Measurements from ENCODE around the gene FEV. TPM values are rescaled to one million over a fixed set of nuclear protein-coding genes. Genes with fewer than 3 reads are reported as not detected.

FEV gene
- total and polyA plus RNA-seq, 11 donors: not detected

DNA sequence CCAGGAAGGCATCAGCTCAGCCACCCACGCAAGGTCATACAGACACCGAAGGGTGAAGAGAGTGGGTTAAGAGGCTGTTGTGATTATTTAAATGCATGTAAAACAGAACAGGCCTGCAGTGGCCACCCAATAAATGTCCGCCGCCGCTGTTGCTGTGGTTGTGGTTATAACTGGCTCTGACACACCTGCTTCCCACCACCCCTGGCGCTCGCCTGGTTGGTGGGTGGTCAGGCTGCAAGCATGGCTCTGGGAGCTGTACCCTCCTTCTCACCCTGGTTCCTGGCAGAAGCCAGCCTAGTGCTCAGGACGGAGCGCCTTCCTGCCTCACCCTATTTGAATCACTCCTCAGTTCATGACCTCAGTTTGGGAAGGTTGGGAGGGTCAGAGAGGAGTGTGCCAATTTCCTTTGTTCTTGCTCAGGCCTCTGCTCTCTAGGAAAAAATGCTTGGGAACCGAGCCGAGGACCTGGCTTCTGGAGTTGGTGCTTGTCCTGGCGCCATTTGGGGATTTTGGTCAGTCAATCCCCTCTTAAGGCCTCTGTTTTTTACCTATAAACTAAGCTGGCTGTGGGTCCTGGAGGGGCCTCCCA lies 13.5 kb upstream of the FEV start:
- Histone ChIP-seq H3K27me3 (peaks cover 50 to 93% (median 84%) of the 10 kb centered on the region in 9 donors), H3K9me3 (no peaks in the 10 kb centered on the region), H3K4me3 (no peak overlapping the region), H3K36me3 (no peaks in the 10 kb centered on the region), H3K4me1 (peaks cover 0 to 43% (median 26%) of the 10 kb centered on the region in 12 donors), H3K27ac (no peak overlapping the region)
- DNase-seq: no peak
- TF ChIP-seq, protein P1, sequence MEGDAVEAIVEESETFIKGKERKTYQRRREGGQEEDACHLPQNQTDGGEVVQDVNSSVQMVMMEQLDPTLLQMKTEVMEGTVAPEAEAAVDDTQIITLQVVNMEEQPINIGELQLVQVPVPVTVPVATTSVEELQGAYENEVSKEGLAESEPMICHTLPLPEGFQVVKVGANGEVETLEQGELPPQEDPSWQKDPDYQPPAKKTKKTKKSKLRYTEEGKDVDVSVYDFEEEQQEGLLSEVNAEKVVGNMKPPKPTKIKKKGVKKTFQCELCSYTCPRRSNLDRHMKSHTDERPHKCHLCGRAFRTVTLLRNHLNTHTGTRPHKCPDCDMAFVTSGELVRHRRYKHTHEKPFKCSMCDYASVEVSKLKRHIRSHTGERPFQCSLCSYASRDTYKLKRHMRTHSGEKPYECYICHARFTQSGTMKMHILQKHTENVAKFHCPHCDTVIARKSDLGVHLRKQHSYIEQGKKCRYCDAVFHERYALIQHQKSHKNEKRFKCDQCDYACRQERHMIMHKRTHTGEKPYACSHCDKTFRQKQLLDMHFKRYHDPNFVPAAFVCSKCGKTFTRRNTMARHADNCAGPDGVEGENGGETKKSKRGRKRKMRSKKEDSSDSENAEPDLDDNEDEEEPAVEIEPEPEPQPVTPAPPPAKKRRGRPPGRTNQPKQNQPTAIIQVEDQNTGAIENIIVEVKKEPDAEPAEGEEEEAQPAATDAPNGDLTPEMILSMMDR (IDR thresholded peaks at IDR 0.05): no peak
- TF ChIP-seq POLR2A (IDR thresholded peaks at IDR 0.05): no peak
- WGBS, 4 donors: 65 to 82% (median 69%) methylated on average over 12 of the region's 12 CpGs
- intact Hi-C loops (cut with DNase I): loop anchor here in 3 of 10 donors (10.0 kb wide), 1 partner anchor 156 kb away; no protein-coding TSS in a partner anchor
- no peak for ATAC-seq

DNA sequence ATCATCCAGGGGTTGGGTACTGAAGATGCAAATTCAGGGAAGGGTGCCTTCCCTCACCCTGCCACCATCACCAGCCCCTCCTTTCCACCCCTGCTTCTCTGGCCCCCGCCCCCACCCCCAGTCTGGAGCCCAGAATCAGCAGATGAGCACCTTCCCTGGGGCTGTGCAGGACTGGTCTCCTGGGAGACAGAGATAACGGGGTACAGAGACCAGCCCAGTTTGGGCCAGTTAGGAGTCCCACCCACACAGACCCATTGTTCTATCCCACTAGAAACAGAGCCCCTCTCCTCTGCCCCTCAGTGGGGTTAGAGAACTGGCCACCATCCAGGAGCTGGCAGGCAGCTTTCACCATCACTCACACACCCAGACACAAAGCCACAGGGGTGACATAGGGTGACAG lies 12.7 kb upstream of the FEV start:
- no peak for DNase-seq
- H3K4me1 ChIP-seq: peaks cover 0 to 43% (median 31%) of the 10 kb centered on the region in 12 donors
- H3K27me3 ChIP-seq: peaks cover 50 to 93% (median 84%) of the 10 kb centered on the region in 9 donors
- ATAC-seq: no peak
- H3K36me3 ChIP-seq: no peaks in the 10 kb centered on the region
- no peak overlapping the region for H3K27ac ChIP-seq
- intact Hi-C loops (cut with DNase I): loop anchor here in 3 of 10 donors (10.0 kb wide), 1 partner anchor 157 kb away; no protein-coding TSS in a partner anchor
- no peak overlapping the region for H3K4me3 ChIP-seq
- H3K9me3 ChIP-seq: no peaks in the 10 kb centered on the region
- 17 to 30% (median 23%) methylated on average over 2 of the region's 2 CpGs; no CpG with 5 or more reads in 1 of the 4 donors for WGBS, 4 donors
- no peak for TF ChIP-seq POLR2A (IDR thresholded peaks at IDR 0.05)
- TF ChIP-seq, protein P1 (IDR thresholded peaks at IDR 0.05): no peak

DNA sequence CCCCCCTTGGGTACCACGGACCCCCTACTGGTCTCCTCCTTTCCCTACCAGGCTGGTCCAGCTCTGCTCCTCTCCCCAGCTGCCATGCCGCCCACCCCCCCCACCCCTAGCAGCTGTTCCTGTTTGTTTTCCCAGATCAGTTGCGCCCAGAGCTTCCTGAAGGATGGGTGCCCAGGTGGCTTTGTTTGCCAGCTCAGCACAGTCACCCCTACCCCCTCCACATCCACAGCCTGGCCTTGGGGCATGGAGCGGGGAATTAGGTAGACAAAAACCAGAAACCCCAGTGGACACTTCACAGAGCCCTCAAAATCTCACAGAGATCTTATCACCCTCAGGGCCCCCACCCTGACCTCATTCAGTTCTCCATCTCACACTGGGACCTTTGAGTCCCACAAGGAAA lies 12.0 kb upstream of the FEV start:
- 40 to 60% (median 51%) methylated on average over 3 to 4 of the region's 4 CpGs for WGBS, 4 donors
- H3K27ac ChIP-seq: no peak overlapping the region
- H3K4me3 ChIP-seq: no peak overlapping the region
- ATAC-seq (no peak), DNase-seq (no peak)
- peaks cover 50 to 93% (median 84%) of the 10 kb centered on the region in 9 donors for H3K27me3 ChIP-seq
- intact Hi-C loops (cut with DNase I): loop anchor here in 3 of 10 donors (10.0 kb wide), 1 partner anchor 158 kb away; no protein-coding TSS in a partner anchor
- TF ChIP-seq, protein P1 (IDR thresholded peaks at IDR 0.05): no peak
- TF ChIP-seq POLR2A (IDR thresholded peaks at IDR 0.05): no peak
- no peaks in the 10 kb centered on the region for H3K36me3 ChIP-seq
- no peaks in the 10 kb centered on the region for H3K9me3 ChIP-seq
- H3K4me1 ChIP-seq: peaks cover 0 to 37% (median 23%) of the 10 kb centered on the region in 12 donors

DNA sequence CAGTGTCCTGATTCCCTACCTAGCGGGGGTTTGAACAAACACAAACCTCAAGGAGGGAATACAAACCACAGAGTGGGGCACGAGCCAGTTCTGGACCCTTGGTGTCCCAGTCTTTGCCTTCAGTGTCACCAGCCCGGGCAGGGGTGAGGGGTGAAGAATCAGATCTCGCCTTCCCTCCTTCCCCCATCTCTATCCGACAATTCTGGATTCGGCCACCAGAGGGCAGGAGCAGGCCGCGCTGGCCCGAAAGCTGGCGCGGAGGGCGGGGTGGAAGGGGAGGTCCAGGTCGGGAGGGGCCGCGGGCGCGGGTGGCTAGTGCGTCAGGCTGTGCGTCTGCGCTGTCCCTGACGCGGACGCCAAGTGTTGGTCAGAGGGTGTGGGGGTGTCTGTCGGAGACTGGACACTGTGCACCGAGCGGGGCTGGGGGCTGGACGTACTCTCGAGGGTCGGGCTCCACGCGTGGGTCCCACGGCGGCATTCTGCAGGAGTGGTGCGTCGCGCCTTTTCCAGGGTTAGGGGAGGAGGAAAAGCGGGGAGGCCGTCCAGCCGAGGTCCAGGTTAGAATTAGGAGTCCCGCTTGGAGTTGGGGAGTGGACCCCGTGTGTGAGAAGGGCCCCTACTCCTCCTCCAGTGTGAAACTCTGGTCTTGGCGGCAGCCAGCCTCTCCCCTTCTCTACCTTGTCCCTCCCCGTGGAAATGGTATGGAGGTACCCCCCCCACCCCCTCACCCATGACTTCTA lies 11.2 kb upstream of the FEV start:
- H3K4me3 ChIP-seq: peak overlapping the region in 10 of 12 donors; percentile 24 to 48 (median 35)
- no peaks in the 10 kb centered on the region for H3K36me3 ChIP-seq
- no peak for TF ChIP-seq POLR2A (IDR thresholded peaks at IDR 0.05)
- TF ChIP-seq, protein P1 (IDR thresholded peaks at IDR 0.05): peak; percentile 79 to 95 (median 88)
- WGBS, 4 donors: 4 to 7% (median 4%) methylated on average over 30 to 43 of the region's 43 CpGs
- ATAC-seq: peak; percentile 72 to 95 (median 90)
- DNase-seq: peak; percentile 82 to 89 (median 87)
- no peak overlapping the region for H3K27ac ChIP-seq
- no peaks in the 10 kb centered on the region for H3K9me3 ChIP-seq
- peaks cover 49 to 93% (median 84%) of the 10 kb centered on the region in 9 donors for H3K27me3 ChIP-seq
- intact Hi-C loops (cut with DNase I): loop anchor here in 3 of 10 donors (10.0 kb wide), 1 partner anchor 159 kb away; no protein-coding TSS in a partner anchor
- H3K4me1 ChIP-seq: peaks cover 0 to 29% (median 18%) of the 10 kb centered on the region in 12 donors
